Osteoblast (primary cell): ENCODE results near the gene WDR70. TPM values are rescaled to one million over a fixed set of nuclear protein-coding genes. Genes with fewer than 3 reads are reported as not detected.
"Not testable (repeated sequence)": the region's sequence is repeated elsewhere in the genome, so short reads cannot be mapped to it uniquely, and the experiment has no call there.

ENCODE experiments used
- DNase-seq: peaks from one replicate; pipeline ENCODE4 v3.0.0; 2011; ENCODE audit warnings: low spot score, mixed read lengths; ENCODE audit not compliant: insufficient read length; ENCODE audit errors: missing footprints
- H2AFZ ChIP-seq: 2 replicates; pipeline ENCODE4 v1.6.0; 2011; ENCODE audit warnings: mild to moderate bottlenecking, low read length
- H3K27ac ChIP-seq: 2 replicates; pipeline ENCODE4 v1.5.1; 2011; ENCODE audit warnings: mild to moderate bottlenecking, low read depth, low read length, moderate library complexity
- H3K27me3 ChIP-seq: 2 replicates; pipeline ENCODE4 v1.6.0; 2012; ENCODE audit warnings: mild to moderate bottlenecking, control low read depth, inconsistent platforms, low read length, moderate library complexity; ENCODE audit not compliant: insufficient read depth
- H3K36me3 ChIP-seq: 2 replicates; pipeline ENCODE4 v1.5.1; 2011; ENCODE audit warnings: mild to moderate bottlenecking, low read length, control low read depth, moderate library complexity; ENCODE audit not compliant: insufficient read depth
- H3K4me1 ChIP-seq: 2 replicates; pipeline ENCODE4 v1.5.1; 2011; ENCODE audit warnings: mild to moderate bottlenecking, low read length, control low read depth, moderate library complexity; ENCODE audit not compliant: insufficient read depth
- H3K4me2 ChIP-seq: 2 replicates; pipeline ENCODE4 v1.6.0; 2011; ENCODE audit warnings: mild to moderate bottlenecking, low read length; ENCODE audit not compliant: insufficient read depth
- H3K4me3 ChIP-seq: fragments of 200-600 bp; sonication (generic); 3 replicates; pipeline ENCODE4 v1.5.1; 2012; ENCODE audit warnings: mild to moderate bottlenecking, low read length, inconsistent platforms; ENCODE audit not compliant: insufficient read depth
- H3K79me2 ChIP-seq: 2 replicates; pipeline ENCODE4 v1.6.0; 2012; ENCODE audit warnings: mild to moderate bottlenecking, low read length, control low read depth, inconsistent platforms; ENCODE audit not compliant: insufficient read depth
- H3K9me3 ChIP-seq: 2 replicates; pipeline ENCODE4 v1.5.1; 2011; ENCODE audit warnings: low read depth, low read length, control low read depth
- H4K20me1 ChIP-seq: 2 replicates; pipeline ENCODE4 v1.6.0; 2012; ENCODE audit warnings: mild to moderate bottlenecking, low read length, control low read depth; ENCODE audit not compliant: insufficient read depth
- total RNA-seq: library from RNA; depleted of rRNA; stranded (reverse); fragments of >200 nt; gene quantifications from 2 replicates; pipeline ENCODE4 v1.2.3, GENCODE V29; 2012
- TF ChIP-seq, protein P1 (sequence below): IDR thresholded peaks from 2 replicates; pipeline ENCODE4 v1.5.1; 2011; ENCODE audit warnings: mild to moderate bottlenecking, low read depth, low read length, moderate library complexity; ENCODE audit errors: extremely low read depth

The WDR70 gene
- total RNA-seq, 1 donor, result 32.2 TPM

GRCh38 chr5:37667846-37668245 lies 288.7 kb downstream of the WDR70 start:
- H3K9me3 ChIP-seq, result no peaks in the 10 kb centered on the region
- H3K36me3 ChIP-seq, result no peaks in the 10 kb centered on the region
- no peak for DNase-seq
- peak overlapping the region; percentile 82 for H3K27ac ChIP-seq
- H3K27me3 ChIP-seq, result no peaks in the 10 kb centered on the region
- TF ChIP-seq, protein P1, sequence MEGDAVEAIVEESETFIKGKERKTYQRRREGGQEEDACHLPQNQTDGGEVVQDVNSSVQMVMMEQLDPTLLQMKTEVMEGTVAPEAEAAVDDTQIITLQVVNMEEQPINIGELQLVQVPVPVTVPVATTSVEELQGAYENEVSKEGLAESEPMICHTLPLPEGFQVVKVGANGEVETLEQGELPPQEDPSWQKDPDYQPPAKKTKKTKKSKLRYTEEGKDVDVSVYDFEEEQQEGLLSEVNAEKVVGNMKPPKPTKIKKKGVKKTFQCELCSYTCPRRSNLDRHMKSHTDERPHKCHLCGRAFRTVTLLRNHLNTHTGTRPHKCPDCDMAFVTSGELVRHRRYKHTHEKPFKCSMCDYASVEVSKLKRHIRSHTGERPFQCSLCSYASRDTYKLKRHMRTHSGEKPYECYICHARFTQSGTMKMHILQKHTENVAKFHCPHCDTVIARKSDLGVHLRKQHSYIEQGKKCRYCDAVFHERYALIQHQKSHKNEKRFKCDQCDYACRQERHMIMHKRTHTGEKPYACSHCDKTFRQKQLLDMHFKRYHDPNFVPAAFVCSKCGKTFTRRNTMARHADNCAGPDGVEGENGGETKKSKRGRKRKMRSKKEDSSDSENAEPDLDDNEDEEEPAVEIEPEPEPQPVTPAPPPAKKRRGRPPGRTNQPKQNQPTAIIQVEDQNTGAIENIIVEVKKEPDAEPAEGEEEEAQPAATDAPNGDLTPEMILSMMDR, result no peak
- H3K4me2 ChIP-seq, result no peak overlapping the region
- no peak overlapping the region for H2AFZ ChIP-seq
- no peaks in the 10 kb centered on the region for H3K79me2 ChIP-seq
- no peaks in the 10 kb centered on the region for H4K20me1 ChIP-seq
- H3K4me3 ChIP-seq, result no peak overlapping the region
- H3K4me1 ChIP-seq, result peaks cover 26% of the 10 kb centered on the region

GRCh38 chr5:37668524-37669047 lies 289.5 kb downstream of the WDR70 start:
- H3K27me3 ChIP-seq, result no peaks in the 10 kb centered on the region
- DNase-seq, result peak; percentile 85
- H3K4me2 ChIP-seq, result peak overlapping the region; percentile 26
- H3K9me3 ChIP-seq, result no peaks in the 10 kb centered on the region
- no peaks in the 10 kb centered on the region for H3K79me2 ChIP-seq
- H4K20me1 ChIP-seq, result no peaks in the 10 kb centered on the region
- peaks cover 21% of the 10 kb centered on the region for H3K4me1 ChIP-seq
- H3K4me3 ChIP-seq, result no peak overlapping the region
- H3K36me3 ChIP-seq, result no peaks in the 10 kb centered on the region
- H2AFZ ChIP-seq, result no peak overlapping the region
- H3K27ac ChIP-seq, result peak overlapping the region; percentile 82
- TF ChIP-seq, protein P1, result no peak

GRCh38 chr5:37672118-37672588 lies 293.0 kb downstream of the WDR70 start:
- not testable (repeated sequence) for H3K27ac ChIP-seq, H4K20me1 ChIP-seq, H3K79me2 ChIP-seq, H3K9me3 ChIP-seq, H3K4me3 ChIP-seq, H3K27me3 ChIP-seq, DNase-seq, H3K36me3 ChIP-seq, H2AFZ ChIP-seq, H3K4me2 ChIP-seq
- H3K4me1 ChIP-seq, result peaks cover 15% of the 10 kb centered on the region

DNA sequence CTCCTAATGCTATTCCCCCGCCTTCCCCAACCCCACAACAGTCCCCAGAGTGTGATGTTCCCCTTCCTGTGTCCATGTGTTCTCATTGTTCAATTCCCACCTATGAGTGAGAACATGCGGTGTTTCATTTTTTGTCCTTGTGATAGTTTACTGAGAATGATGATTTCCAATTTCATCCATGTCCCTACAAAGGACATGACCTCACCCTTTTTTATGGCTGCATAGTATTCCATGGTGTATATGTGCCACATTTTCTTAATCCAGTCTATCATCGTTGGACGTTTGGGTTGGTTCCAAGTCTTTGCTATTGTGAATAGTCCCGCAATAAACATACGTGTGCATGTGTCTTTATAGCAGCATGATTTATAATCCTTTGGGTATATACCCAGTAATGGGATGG lies 295.2 kb downstream of the WDR70 start:
- H4K20me1 ChIP-seq, H3K27me3 ChIP-seq: not testable (repeated sequence)

DNA sequence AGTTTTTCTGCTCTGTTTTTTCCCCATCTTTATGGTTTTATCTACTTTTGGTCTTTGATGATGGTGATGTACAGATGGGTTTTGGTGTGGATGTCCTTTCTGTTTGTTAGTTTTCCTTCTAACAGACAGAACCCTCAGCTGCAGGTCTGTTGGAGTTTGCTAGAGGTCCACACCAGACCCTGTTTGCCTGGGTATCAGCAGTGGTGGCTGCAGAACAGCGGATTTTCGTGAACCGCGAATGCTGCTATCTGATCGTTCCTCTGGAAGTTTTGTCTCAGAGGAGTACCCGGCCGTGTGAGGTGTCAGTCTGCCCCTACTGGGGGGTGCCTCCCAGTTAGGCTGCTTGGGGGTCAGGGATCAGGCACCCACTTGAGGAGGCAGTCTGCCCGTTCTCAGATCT lies 300.2 kb downstream of the WDR70 start:
- H3K9me3 ChIP-seq, H3K79me2 ChIP-seq, H3K27ac ChIP-seq, H3K27me3 ChIP-seq, H4K20me1 ChIP-seq, H3K4me3 ChIP-seq, H2AFZ ChIP-seq, H3K36me3 ChIP-seq, H3K4me2 ChIP-seq, DNase-seq, H3K4me1 ChIP-seq: not testable (repeated sequence)

More for the DNA sequence above, 295.2 kb downstream of the WDR70 start:
- H3K27ac ChIP-seq, H3K79me2 ChIP-seq, H2AFZ ChIP-seq, H3K36me3 ChIP-seq, DNase-seq, H3K4me2 ChIP-seq, H3K4me1 ChIP-seq, H3K9me3 ChIP-seq, H3K4me3 ChIP-seq: not testable (repeated sequence)

DNA sequence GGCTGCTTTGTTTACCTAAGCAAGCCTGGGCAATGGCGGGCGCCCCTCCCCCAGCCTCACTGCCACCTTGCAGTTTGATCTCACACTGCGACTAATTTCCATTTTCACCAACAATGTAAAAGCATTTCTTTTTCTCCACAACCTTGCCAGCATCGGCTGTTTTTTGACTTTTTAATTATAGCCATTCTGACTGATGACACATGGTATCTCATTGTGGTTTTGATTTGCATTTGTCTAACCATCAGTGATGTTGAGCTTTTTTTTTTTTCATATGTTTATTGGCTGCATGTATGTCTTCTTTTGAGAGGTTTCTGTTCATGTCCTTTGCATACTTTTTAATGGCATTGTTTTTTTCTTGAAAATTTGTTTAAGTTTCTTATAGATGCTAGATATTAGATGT lies 300.8 kb downstream of the WDR70 start:
- H3K4me3 ChIP-seq, H3K4me2 ChIP-seq, H3K9me3 ChIP-seq, H3K79me2 ChIP-seq, H4K20me1 ChIP-seq, H3K36me3 ChIP-seq, H3K4me1 ChIP-seq, H3K27ac ChIP-seq, H2AFZ ChIP-seq, H3K27me3 ChIP-seq: not testable (repeated sequence)
- peak; percentile 1 for DNase-seq
